SK-N-SH (cell line): Measurements from ENCODE around the gene AGK.

Experiments
- POLR2AphosphoS5 ChIP-seq: IDR thresholded peaks from 2 replicates; pipeline ENCODE4 v1.6.1; 2012; ENCODE audit warnings: low read depth, low read length
- RAD21 ChIP-seq: IDR thresholded peaks from 2 replicates; pipeline ENCODE4 v1.6.1; 2012; ENCODE audit warnings: mild to moderate bottlenecking, low read length
- RXRA ChIP-seq: IDR thresholded peaks from 2 replicates; pipeline ENCODE4 v1.4.0; 2012; ENCODE audit warnings: low read depth, mild to moderate bottlenecking, borderline replicate concordance
- TF ChIP-seq, protein P1 (sequence below): fragments of 200-600 bp; sonication (generic); IDR thresholded peaks from 2 replicates; pipeline ENCODE4 v1.6.1; 2017; ENCODE audit warnings: antibody characterized with exemption, mild to moderate bottlenecking, moderate library complexity
- TF ChIP-seq, protein P2 (sequence below): IDR thresholded peaks from 2 replicates; pipeline ENCODE4 v1.4.0; 2012; ENCODE audit warnings: low read depth
- TF ChIP-seq, protein P3 (sequence below): fragments of 150-350 bp; IDR thresholded peaks from 2 replicates; pipeline ENCODE4 v1.6.1; 2017; ENCODE audit warnings: antibody characterized with exemption, low read length, low read depth, borderline replicate concordance

DNA sequence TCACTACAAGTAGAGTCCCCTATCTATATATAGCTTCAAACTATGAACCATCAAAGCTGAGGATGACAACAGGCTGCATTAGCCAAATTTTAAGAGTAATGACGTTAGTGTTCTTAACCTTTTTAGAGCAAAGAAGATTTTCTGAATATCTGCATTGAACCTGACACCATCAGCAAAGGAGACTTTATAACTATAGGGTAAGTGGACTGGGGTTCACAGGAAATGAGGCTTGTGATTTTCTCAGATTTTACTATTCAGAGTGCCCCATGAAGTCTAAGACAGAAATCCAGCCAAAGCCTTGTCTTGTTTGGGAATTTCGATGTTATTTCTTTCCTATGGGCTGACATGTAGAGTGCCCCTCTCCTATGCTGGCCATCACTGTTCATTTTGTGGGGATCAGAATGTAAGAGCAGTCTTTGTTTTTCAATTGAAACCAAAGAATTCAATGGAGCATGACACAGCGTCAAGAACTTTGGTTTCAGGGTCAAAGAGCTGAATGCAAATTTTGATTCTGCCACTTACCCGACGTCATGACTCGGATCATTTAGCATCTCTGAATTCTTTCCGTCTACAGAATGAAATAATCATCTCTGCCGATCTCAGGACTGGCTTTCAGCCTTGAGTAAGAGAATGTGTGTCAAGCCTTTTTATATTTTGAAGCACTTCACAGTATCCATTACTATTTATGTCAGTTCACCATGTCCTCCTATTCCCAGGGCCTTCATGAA is 98.1 kb downstream of the AGK start:
- TF ChIP-seq, protein P1, sequence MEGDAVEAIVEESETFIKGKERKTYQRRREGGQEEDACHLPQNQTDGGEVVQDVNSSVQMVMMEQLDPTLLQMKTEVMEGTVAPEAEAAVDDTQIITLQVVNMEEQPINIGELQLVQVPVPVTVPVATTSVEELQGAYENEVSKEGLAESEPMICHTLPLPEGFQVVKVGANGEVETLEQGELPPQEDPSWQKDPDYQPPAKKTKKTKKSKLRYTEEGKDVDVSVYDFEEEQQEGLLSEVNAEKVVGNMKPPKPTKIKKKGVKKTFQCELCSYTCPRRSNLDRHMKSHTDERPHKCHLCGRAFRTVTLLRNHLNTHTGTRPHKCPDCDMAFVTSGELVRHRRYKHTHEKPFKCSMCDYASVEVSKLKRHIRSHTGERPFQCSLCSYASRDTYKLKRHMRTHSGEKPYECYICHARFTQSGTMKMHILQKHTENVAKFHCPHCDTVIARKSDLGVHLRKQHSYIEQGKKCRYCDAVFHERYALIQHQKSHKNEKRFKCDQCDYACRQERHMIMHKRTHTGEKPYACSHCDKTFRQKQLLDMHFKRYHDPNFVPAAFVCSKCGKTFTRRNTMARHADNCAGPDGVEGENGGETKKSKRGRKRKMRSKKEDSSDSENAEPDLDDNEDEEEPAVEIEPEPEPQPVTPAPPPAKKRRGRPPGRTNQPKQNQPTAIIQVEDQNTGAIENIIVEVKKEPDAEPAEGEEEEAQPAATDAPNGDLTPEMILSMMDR, result no peak
- TF ChIP-seq, protein P2, sequence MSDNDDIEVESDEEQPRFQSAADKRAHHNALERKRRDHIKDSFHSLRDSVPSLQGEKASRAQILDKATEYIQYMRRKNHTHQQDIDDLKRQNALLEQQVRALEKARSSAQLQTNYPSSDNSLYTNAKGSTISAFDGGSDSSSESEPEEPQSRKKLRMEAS, result no peak
- TF ChIP-seq RAD21 (no peak), POLR2AphosphoS5 (no peak), RXRA (no peak)
- TF ChIP-seq, protein P3, sequence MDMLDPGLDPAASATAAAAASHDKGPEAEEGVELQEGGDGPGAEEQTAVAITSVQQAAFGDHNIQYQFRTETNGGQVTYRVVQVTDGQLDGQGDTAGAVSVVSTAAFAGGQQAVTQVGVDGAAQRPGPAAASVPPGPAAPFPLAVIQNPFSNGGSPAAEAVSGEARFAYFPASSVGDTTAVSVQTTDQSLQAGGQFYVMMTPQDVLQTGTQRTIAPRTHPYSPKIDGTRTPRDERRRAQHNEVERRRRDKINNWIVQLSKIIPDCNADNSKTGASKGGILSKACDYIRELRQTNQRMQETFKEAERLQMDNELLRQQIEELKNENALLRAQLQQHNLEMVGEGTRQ, result no peak
